CD4-positive, alpha-beta T cell (primary cell): ENCODE measurements around the gene KCNE1. TPM values are rescaled to one million over a fixed set of nuclear protein-coding genes. Genes with fewer than 3 reads are reported as not detected.

ENCODE experiments used
- ATAC-seq: fragments of 200-7000 bp; cut with Tn5 transposase; one replicate; pipeline ENCODE4 v1.10.0; 2022; ENCODE audit warnings: mild to moderate bottlenecking; ENCODE audit not compliant: poor library complexity
- CTCF ChIA-PET: fragments of 350-600 bp; sonication (Branson Sonifier 250); formaldehyde crosslinking; loops from one replicate; lab custom pipeline; 2021; ENCODE audit warnings: antibody characterized with exemption, inconsistent platforms; lab: Charles Lee
- POLR2A ChIA-PET: fragments of 350-600 bp; sonication (Branson Sonifier 250); formaldehyde crosslinking; loops from one replicate; lab custom pipeline; 2021; ENCODE audit warnings: antibody characterized with exemption, inconsistent platforms; lab: Charles Lee
- DNase-seq, 14 experiments: peaks; one replicate each; pipeline ENCODE4 v3.0.0-alpha.2; 2013 to 2020; ENCODE audit warnings: mixed read lengths in 2 of 14
- H3K27ac ChIP-seq, 2 donors: one replicate each; pipeline versions ENCODE4 v1.5.1 to v1.7.0; 2013; ENCODE audit warnings: low read length in 2 of 2, low read depth in 1 of 2, mild to moderate bottlenecking in 1 of 2
- H3K27me3 ChIP-seq, 2 experiments: 1 replicate in 1 of 2; 2 replicates in 1 of 2; pipeline versions ENCODE4 v1.6.1 to v1.7.0; 2013; ENCODE audit warnings: low read length in 2 of 2, control low read depth in 1 of 2, mild to moderate bottlenecking in 1 of 2, moderate library complexity in 1 of 2; ENCODE audit not compliant: insufficient read depth in 2 of 2, control insufficient read depth in 1 of 2
- H3K36me3 ChIP-seq: one replicate; pipeline ENCODE4 v1.6.1; 2013; ENCODE audit warnings: low read length, control low read depth; ENCODE audit not compliant: insufficient read depth
- H3K4me1 ChIP-seq: one replicate; pipeline ENCODE4 v1.6.1; 2013; ENCODE audit warnings: low read length, control low read depth; ENCODE audit not compliant: insufficient read depth
- H3K4me3 ChIP-seq: one replicate; pipeline ENCODE4 v1.5.1; 2013; ENCODE audit warnings: mild to moderate bottlenecking, low read length, moderate library complexity
- H3K9me3 ChIP-seq, 2 experiments: 1 replicate in 1 of 2; 2 replicates in 1 of 2; pipeline versions ENCODE4 v1.6.1 to v1.7.0; 2013; ENCODE audit warnings: low read length in 2 of 2, mild to moderate bottlenecking in 2 of 2, control low read depth in 1 of 2, moderate library complexity in 1 of 2; ENCODE audit not compliant: control insufficient read depth in 1 of 2, insufficient read depth in 1 of 2
- H3K27ac Mint-ChIP-seq: one replicate; pipeline ENCODE4 v1.8.0; 2020; ENCODE audit warnings: mixed read lengths
- H3K27me3 Mint-ChIP-seq: one replicate; pipeline ENCODE4 v1.8.0; 2021; ENCODE audit warnings: mixed read lengths
- H3K36me3 Mint-ChIP-seq: one replicate; pipeline ENCODE4 v1.8.0; 2021; ENCODE audit warnings: low read depth, mixed read lengths
- H3K4me1 Mint-ChIP-seq: one replicate; pipeline ENCODE4 v1.8.0; 2021; ENCODE audit warnings: low read depth, mixed read lengths
- H3K4me3 Mint-ChIP-seq: one replicate; pipeline ENCODE4 v1.8.0; 2020; ENCODE audit warnings: mild to moderate bottlenecking, mixed read lengths
- H3K9me3 Mint-ChIP-seq: one replicate; pipeline ENCODE4 v1.8.0; 2020; ENCODE audit warnings: mixed read lengths
- intact Hi-C, 2 experiments: fragments of 100-400 bp; cut with DNase I in 1 of 2; cut with micrococcal nuclease in 1 of 2; formaldehyde crosslinking; loops; one replicate each; pipeline versions ENCODE4 v1.15.1 to v1.9.0; 2023 to 2025; cut with DNase I, micrococcal nuclease
- total RNA-seq, 174 experiments: library from RNA in 2 of 174; stranded (reverse) in 2 of 174; gene quantifications; one replicate each; pipeline ENCODE4 v1.2.3 and lab custom pipeline; 2021 to 2026
- TF ChIP-seq, protein P1 (sequence below): fragments of 200-600 bp; IDR thresholded peaks from one replicate; pipeline ENCODE4 v1.8.0; 2022; ENCODE audit warnings: antibody characterized with exemption, mild to moderate bottlenecking

Gene KCNE1
- total RNA-seq, 2 experiments from 2014 or later: not detected

DNA sequence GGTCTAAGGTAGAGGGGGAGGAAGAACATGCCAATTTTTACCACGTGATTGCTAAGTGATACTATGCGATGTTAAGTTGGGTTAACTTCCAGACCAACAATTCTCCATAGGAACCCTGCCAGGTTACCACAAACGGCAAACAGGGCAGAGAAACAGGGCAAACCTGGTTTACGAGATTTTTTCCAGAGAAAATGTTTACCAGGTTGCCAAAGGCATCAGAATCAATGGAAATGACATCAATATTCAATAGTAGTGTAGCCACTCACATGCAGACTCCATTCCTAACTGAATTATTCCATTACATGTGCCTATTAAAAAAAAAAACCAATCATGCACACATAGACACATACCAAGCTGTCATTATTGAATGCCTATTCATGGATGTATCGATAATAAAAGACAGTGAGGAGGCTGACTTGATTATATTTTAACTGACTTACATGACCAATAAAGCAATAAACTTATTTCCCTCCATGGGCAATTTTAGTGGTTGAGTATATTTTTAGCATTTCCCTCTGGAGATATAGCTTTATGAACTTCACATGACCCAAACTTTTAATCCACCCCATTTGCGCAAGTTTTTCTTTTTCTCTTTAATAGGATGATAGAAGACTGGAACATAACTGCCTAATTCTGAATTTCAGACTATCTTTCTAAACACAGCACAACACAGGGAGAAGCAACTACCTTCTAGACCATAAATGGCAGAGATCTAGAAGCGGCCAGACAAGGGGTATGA, 40.5 kb upstream of the KCNE1 start:
- peaks cover 8% of the 10 kb centered on the region for H3K36me3 Mint-ChIP-seq
- no peaks in the 10 kb centered on the region for H3K27me3 Mint-ChIP-seq
- DNase-seq (no peak), ATAC-seq (no peak)
- TF ChIP-seq, protein P1, sequence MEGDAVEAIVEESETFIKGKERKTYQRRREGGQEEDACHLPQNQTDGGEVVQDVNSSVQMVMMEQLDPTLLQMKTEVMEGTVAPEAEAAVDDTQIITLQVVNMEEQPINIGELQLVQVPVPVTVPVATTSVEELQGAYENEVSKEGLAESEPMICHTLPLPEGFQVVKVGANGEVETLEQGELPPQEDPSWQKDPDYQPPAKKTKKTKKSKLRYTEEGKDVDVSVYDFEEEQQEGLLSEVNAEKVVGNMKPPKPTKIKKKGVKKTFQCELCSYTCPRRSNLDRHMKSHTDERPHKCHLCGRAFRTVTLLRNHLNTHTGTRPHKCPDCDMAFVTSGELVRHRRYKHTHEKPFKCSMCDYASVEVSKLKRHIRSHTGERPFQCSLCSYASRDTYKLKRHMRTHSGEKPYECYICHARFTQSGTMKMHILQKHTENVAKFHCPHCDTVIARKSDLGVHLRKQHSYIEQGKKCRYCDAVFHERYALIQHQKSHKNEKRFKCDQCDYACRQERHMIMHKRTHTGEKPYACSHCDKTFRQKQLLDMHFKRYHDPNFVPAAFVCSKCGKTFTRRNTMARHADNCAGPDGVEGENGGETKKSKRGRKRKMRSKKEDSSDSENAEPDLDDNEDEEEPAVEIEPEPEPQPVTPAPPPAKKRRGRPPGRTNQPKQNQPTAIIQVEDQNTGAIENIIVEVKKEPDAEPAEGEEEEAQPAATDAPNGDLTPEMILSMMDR: no peak
- intact Hi-C loops: no loop called here
- no peaks in the 10 kb centered on the region for H3K27me3 ChIP-seq
- CTCF ChIA-PET: no interaction called here
- peaks cover 0 to 3% of the 10 kb centered on the region in 2 experiments for H3K9me3 ChIP-seq
- H3K4me3 Mint-ChIP-seq: no peak overlapping the region
- no peaks in the 10 kb centered on the region for H3K4me1 Mint-ChIP-seq
- no peaks in the 10 kb centered on the region for H3K4me1 ChIP-seq
- no peak overlapping the region for H3K4me3 ChIP-seq
- no peak overlapping the region for H3K27ac ChIP-seq
- POLR2A ChIA-PET: no interaction called here
- no peaks in the 10 kb centered on the region for H3K36me3 ChIP-seq
- H3K27ac Mint-ChIP-seq: no peak overlapping the region
- H3K9me3 Mint-ChIP-seq: no peaks in the 10 kb centered on the region

DNA sequence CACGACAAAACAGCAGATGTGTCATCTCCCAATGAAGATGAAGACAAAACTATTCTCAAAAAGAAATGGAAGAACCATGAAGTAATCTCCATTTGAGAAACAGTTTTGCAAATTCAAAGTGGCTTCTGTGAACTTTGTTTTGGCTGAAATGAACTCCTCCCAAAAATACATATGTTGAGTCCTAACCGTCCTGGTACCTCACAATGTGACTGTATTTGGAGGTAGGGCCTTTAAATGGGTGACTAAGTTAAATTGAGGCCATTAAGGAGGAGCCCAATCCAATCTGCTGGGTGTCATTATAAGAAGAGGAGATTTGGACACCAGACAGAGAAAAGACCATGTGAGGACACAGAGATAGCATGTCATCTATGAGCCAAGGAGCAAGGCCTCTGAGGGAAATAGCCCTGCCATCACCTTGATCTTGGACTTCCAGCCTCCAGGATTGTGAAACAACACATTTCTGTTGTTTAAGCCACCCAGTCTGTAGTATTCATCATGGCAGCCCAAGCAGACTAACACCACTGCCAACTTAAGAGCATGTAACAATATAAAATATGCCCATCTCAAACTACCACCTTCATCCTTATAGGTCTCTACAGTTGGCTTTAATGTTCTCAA, 38.3 kb upstream of the KCNE1 start:
- Histone ChIP-seq H3K27me3 (no peaks in the 10 kb centered on the region), H3K9me3 (no peaks in the 10 kb centered on the region), H3K4me3 (no peak overlapping the region), H3K4me1 (no peaks in the 10 kb centered on the region), H3K27ac (no peak overlapping the region), H3K36me3 (no peaks in the 10 kb centered on the region)
- ChIA-PET CTCF (no interaction called here), POLR2A (no interaction called here)
- Mint-ChIP-seq H3K4me1 (no peaks in the 10 kb centered on the region), H3K4me3 (no peak overlapping the region), H3K9me3 (no peaks in the 10 kb centered on the region), H3K27ac (no peak overlapping the region), H3K36me3 (peaks cover 8% of the 10 kb centered on the region), H3K27me3 (no peaks in the 10 kb centered on the region)
- DNase-seq (no peak), ATAC-seq (no peak)
- TF ChIP-seq, protein P1: no peak
- intact Hi-C loops: no loop called here

DNA sequence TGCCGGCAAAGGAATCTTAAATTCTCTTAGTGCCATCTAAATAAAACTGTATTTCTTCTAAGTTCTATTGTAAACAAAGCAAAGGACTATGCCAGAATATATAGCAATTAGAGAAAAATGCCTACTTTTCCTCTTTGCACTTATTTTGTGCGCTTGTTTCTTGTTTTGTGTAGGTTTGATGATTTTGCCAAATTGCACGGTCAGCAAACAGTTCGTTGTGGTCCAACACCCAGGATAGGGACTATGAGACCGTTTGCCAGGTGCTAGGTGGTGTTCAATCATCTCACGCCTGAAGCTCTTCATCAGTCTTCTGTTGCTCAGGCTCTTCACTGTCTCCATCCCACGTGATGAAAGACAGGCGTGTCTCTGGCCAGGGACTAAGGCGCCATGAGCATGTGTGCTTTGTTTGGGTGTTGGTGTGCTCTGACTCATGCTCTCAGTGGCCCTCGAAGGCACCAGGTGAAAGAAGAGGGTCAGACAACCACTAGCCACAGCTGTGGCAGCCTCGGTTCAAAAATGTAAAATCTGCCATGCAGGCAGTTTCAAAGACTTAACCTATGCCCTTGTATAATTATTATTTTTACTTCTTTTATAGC, 36.9 kb upstream of the KCNE1 start:
- Histone ChIP-seq H3K27me3 (no peaks in the 10 kb centered on the region), H3K4me1 (peaks cover 3% of the 10 kb centered on the region), H3K36me3 (no peaks in the 10 kb centered on the region), H3K27ac (no peak overlapping the region), H3K9me3 (no peaks in the 10 kb centered on the region), H3K4me3 (no peak overlapping the region)
- intact Hi-C loops: no loop called here
- CTCF ChIA-PET: no interaction called here
- TF ChIP-seq, protein P1: no peak
- Mint-ChIP-seq H3K36me3 (no peaks in the 10 kb centered on the region), H3K4me1 (no peaks in the 10 kb centered on the region), H3K27ac (no peak overlapping the region), H3K9me3 (no peaks in the 10 kb centered on the region), H3K27me3 (no peaks in the 10 kb centered on the region), H3K4me3 (no peak overlapping the region)
- DNase-seq (no peak), ATAC-seq (no peak)
- POLR2A ChIA-PET: no interaction called here
